ENCODE results near the gene RPS29.

RPS29 gene

GRCh38 chr14:49621114-49621881 lies 35.1 kb upstream of the RPS29 start:
- 6% methylated on average over 65 of the region's 65 CpGs for WGBS
- Histone ChIP-seq H2BK12ac (ENCODE audit: low read length in 2 of 2) (peak overlapping the region in 1 of 2 experiments; percentile 8), H2AK5ac (ENCODE audit: low read length, severe bottlenecking) (no peak overlapping the region), H2BK120ac (ENCODE audit: low read depth, low read length) (peak overlapping the region; percentile 77), H3K4ac (ENCODE audit: low read depth in 1 of 2, low read length in 2 of 2) (peak overlapping the region; percentile 33 to 64), H4K91ac (ENCODE audit: low read length) (peak overlapping the region; percentile 78), H2BK5ac (ENCODE audit: low read depth, low read length, poor library complexity, severe bottlenecking) (peak overlapping the region; percentile 20), H3K9me3 (ENCODE audit: control insufficient read depth, low read length) (no peaks in the 10 kb centered on the region), H3K4me3 (ENCODE audit: insufficient read depth in 1 of 2, low read depth in 1 of 2, low read length in 2 of 2) (peak overlapping the region; percentile 65 to 92), H2AFZ (ENCODE audit: low read depth, low read length) (no peak overlapping the region), H3K36me3 (ENCODE audit: control insufficient read depth in 1 of 2, insufficient read depth in 2 of 2, low read depth in 1 of 2, low read length in 2 of 2) (peaks cover 3 to 40% of the 10 kb centered on the region in 2 experiments), H3K23ac (ENCODE audit: low read length in 2 of 2) (peak overlapping the region in 1 of 2 experiments; percentile 71), H2BK15ac (ENCODE audit: low read depth, poor library complexity, severe bottlenecking) (peak overlapping the region; percentile 66), H3K27ac (ENCODE audit: low read length, poor library complexity, severe bottlenecking) (no peak overlapping the region), H3K18ac (ENCODE audit: low read depth in 1 of 2, low read length in 2 of 2) (peak overlapping the region; percentile 83), H3K9ac (ENCODE audit: low read length) (peak overlapping the region; percentile 98), H3K4me2 (ENCODE audit: low read length, poor library complexity, severe bottlenecking) (peak overlapping the region; percentile 94), H3K4me1 (ENCODE audit: control insufficient read depth, insufficient read depth, low read depth, low read length) (peaks cover 11% of the 10 kb centered on the region), H4K8ac (ENCODE audit: low read length) (peak overlapping the region; percentile 72), H3K79me1 (replicated peaks; ENCODE audit: low read length, poor library complexity, severe bottlenecking) (peaks cover 2% of the 10 kb centered on the region), H3K14ac (ENCODE audit: low read length in 2 of 2) (peak overlapping the region; percentile 31 to 69), H3K27me3 (ENCODE audit: control insufficient read depth in 1 of 2, insufficient read depth in 1 of 2, low read length in 2 of 2) (no peaks in the 10 kb centered on the region)
- DNase-seq: no peak

GRCh38 chr14:49620182-49621113 lies 34.3 kb upstream of the RPS29 start, which contains the start of the genes MGAT2 and RPL36AL:
TSS of gene MGAT2 (plus strand) at chr14:49620799. CDS start at chr14:49621269, 470 bp downstream.
TSS of gene RPL36AL (minus strand) at chr14:49620626. CDS start at chr14:49619104, 1,522 bp downstream.
- WGBS: under 1% methylated on average over 70 of the region's 85 CpGs
- Histone ChIP-seq H3K36me3 (ENCODE audit: control insufficient read depth in 1 of 2, insufficient read depth in 2 of 2, low read depth in 1 of 2, low read length in 2 of 2) (peaks cover 2 to 32% of the 10 kb centered on the region in 2 experiments), H3K14ac (ENCODE audit: low read length in 2 of 2) (peak within 1 kb of the TSS; percentile 45 to 69), H2BK15ac (ENCODE audit: low read depth, poor library complexity, severe bottlenecking) (peak within 1 kb of the TSS; percentile 66), H2BK120ac (ENCODE audit: low read depth, low read length) (peak within 1 kb of the TSS; percentile 77), H3K4me1 (ENCODE audit: control insufficient read depth, insufficient read depth, low read depth, low read length) (peaks cover 11% of the 10 kb centered on the region), H3K27me3 (ENCODE audit: control insufficient read depth in 1 of 2, insufficient read depth in 1 of 2, low read length in 2 of 2) (no peaks in the 10 kb centered on the region), H2AFZ (ENCODE audit: low read depth, low read length) (no peak within 1 kb of the TSS), H3K23ac (ENCODE audit: low read length in 2 of 2) (peak within 1 kb of the TSS in 1 of 2 experiments; percentile 71), H3K9ac (ENCODE audit: low read length) (peak within 1 kb of the TSS; percentile 98), H3K9me3 (ENCODE audit: control insufficient read depth, low read length) (no peaks in the 10 kb centered on the region), H3K18ac (ENCODE audit: low read depth in 1 of 2, low read length in 2 of 2) (peak within 1 kb of the TSS; percentile 86 to 99), H3K4ac (ENCODE audit: low read depth in 1 of 2, low read length in 2 of 2) (peak within 1 kb of the TSS; percentile 80 to 83), H3K27ac (ENCODE audit: low read length, poor library complexity, severe bottlenecking) (peak within 1 kb of the TSS; percentile 95), H2BK12ac (ENCODE audit: low read length in 2 of 2) (peak within 1 kb of the TSS in 1 of 2 experiments; percentile 8), H3K79me1 (replicated peaks; ENCODE audit: low read length, poor library complexity, severe bottlenecking) (no peaks in the 10 kb centered on the region), H3K4me2 (ENCODE audit: low read length, poor library complexity, severe bottlenecking) (peak within 1 kb of the TSS; percentile 94), H4K91ac (ENCODE audit: low read length) (peak within 1 kb of the TSS; percentile 78), H4K8ac (ENCODE audit: low read length) (peak within 1 kb of the TSS; percentile 81), H2AK5ac (ENCODE audit: low read length, severe bottlenecking) (peak within 1 kb of the TSS; percentile 72), H2BK5ac (ENCODE audit: low read depth, low read length, poor library complexity, severe bottlenecking) (peak within 1 kb of the TSS; percentile 20), H3K4me3 (ENCODE audit: insufficient read depth in 1 of 2, low read depth in 1 of 2, low read length in 2 of 2) (peak within 1 kb of the TSS; percentile 65 to 92)
- DNase-seq: peak; percentile 99

GRCh38 chr14:49619730-49620129 lies 33.5 kb upstream of the RPS29 start:
- Histone ChIP-seq H2BK15ac (ENCODE audit: low read depth, poor library complexity, severe bottlenecking) (no peak overlapping the region), H3K79me1 (replicated peaks; ENCODE audit: low read length, poor library complexity, severe bottlenecking) (peaks cover 2% of the 10 kb centered on the region), H3K9me3 (ENCODE audit: control insufficient read depth, low read length) (no peaks in the 10 kb centered on the region), H3K27me3 (ENCODE audit: control insufficient read depth in 1 of 2, insufficient read depth in 1 of 2, low read length in 2 of 2) (no peaks in the 10 kb centered on the region), H3K4me1 (ENCODE audit: control insufficient read depth, insufficient read depth, low read depth, low read length) (peaks cover 11% of the 10 kb centered on the region), H3K9ac (ENCODE audit: low read length) (peak overlapping the region; percentile 98), H3K4ac (ENCODE audit: low read depth in 1 of 2, low read length in 2 of 2) (peak overlapping the region in 1 of 2 experiments; percentile 83), H2BK12ac (ENCODE audit: low read length in 2 of 2) (no peak overlapping the region), H2AK5ac (ENCODE audit: low read length, severe bottlenecking) (peak overlapping the region; percentile 72), H2BK5ac (ENCODE audit: low read depth, low read length, poor library complexity, severe bottlenecking) (no peak overlapping the region), H3K18ac (ENCODE audit: low read depth in 1 of 2, low read length in 2 of 2) (peak overlapping the region; percentile 86 to 99), H4K91ac (ENCODE audit: low read length) (no peak overlapping the region), H3K4me2 (ENCODE audit: low read length, poor library complexity, severe bottlenecking) (peak overlapping the region; percentile 69), H3K27ac (ENCODE audit: low read length, poor library complexity, severe bottlenecking) (peak overlapping the region; percentile 95), H4K8ac (ENCODE audit: low read length) (no peak overlapping the region), H3K23ac (ENCODE audit: low read length in 2 of 2) (no peak overlapping the region), H3K14ac (ENCODE audit: low read length in 2 of 2) (no peak overlapping the region), H2AFZ (ENCODE audit: low read depth, low read length) (no peak overlapping the region), H3K36me3 (ENCODE audit: control insufficient read depth in 1 of 2, insufficient read depth in 2 of 2, low read depth in 1 of 2, low read length in 2 of 2) (peaks cover 2 to 31% of the 10 kb centered on the region in 2 experiments), H2BK120ac (ENCODE audit: low read depth, low read length) (no peak overlapping the region), H3K4me3 (ENCODE audit: insufficient read depth in 1 of 2, low read depth in 1 of 2, low read length in 2 of 2) (peak overlapping the region; percentile 65 to 92)
- WGBS: 4% methylated on average over 5 of the region's 11 CpGs
- DNase-seq: no peak

All from mesenchymal stem cell (in vitro differentiated cells and primary cell).